HEK293T (cell line): ENCODE data around the gene TBC1D32.

Experiments used
- BHLHE40 ChIP-seq: fragments of 450-650 bp; IDR thresholded peaks from 2 replicates; pipeline ENCODE4 v1.6.1; 2016; ENCODE audit warnings: mild to moderate bottlenecking, moderate library complexity, borderline replicate concordance
- CTBP1 ChIP-seq: fragments of 450-650 bp; IDR thresholded peaks from 2 replicates; pipeline ENCODE4 v1.6.1; 2016; ENCODE audit warnings: borderline replicate concordance
- FOXK2 ChIP-seq: fragments of 450-650 bp; IDR thresholded peaks from 2 replicates; pipeline ENCODE4 v1.6.1; 2016; ENCODE audit warnings: mild to moderate bottlenecking
- ZNF384 ChIP-seq: fragments of 450-650 bp; IDR thresholded peaks from 2 replicates; pipeline ENCODE4 v1.6.1; 2016

GRCh38 chr6:121242386-121242785 lies 91.9 kb downstream of the TBC1D32 start:
- TF ChIP-seq FOXK2 (no peak), CTBP1 (no peak), ZNF384 (no peak), BHLHE40 (no peak)
